ENCODE results near the gene FMN2. TPM values are rescaled to one million over a fixed set of nuclear protein-coding genes. Genes with fewer than 3 reads are reported as not detected.

The FMN2 gene
- total RNA-seq, 1 experiment from 2014 or later: not detected

GRCh38 chr1:240136402-240136801 lies 44.7 kb downstream of the FMN2 start:
- Histone ChIP-seq H3K36me3 (ENCODE audit: insufficient read depth, low read length) (no peaks in the 10 kb centered on the region), H4K20me1 (ENCODE audit: insufficient read depth, low read depth, low read length) (no peaks in the 10 kb centered on the region), H3K4me2 (ENCODE audit: low read depth, low read length, poor library complexity, severe bottlenecking) (no peak overlapping the region), H3K4me1 (ENCODE audit: low read length) (no peaks in the 10 kb centered on the region), H3K27me3 (ENCODE audit: low read length) (no peaks in the 10 kb centered on the region), H3K9me2 (replicated peaks; ENCODE audit: insufficient read depth, low read length) (no peaks in the 10 kb centered on the region), H3K79me2 (ENCODE audit: low read length) (no peaks in the 10 kb centered on the region), H3K27ac (ENCODE audit: low read length) (no peak overlapping the region), H3K9me3 (ENCODE audit: low read length) (no peaks in the 10 kb centered on the region), H2AFZ (ENCODE audit: low read length) (no peak overlapping the region), H3K4me3 (ENCODE audit: low read length) (no peak overlapping the region), H3K9ac (ENCODE audit: low read length) (no peak overlapping the region)
- no peak for DNase-seq

DNA sequence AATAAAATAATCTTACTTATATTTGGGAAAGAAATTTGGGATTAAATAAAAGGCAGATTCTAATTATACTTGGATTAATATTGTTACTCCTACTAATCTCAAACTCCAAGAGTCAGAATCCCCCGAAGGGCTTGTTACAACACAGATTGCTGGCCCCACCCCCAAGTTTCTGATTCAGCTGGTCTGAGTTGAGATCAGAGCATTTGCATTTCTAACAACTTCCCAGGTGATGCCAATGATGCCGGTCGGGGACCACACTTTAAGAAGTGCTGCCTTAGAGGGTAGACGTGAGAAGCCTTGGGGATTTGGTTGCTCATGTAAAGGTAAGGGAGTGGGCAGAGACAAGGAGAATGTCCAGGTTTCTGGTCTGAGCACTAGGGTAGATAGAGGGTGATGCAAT lies 47.2 kb downstream of the FMN2 start:
- Histone ChIP-seq H3K4me3 (ENCODE audit: low read length) (no peak overlapping the region), H3K27me3 (ENCODE audit: low read length) (no peaks in the 10 kb centered on the region), H3K4me2 (ENCODE audit: low read depth, low read length, poor library complexity, severe bottlenecking) (no peak overlapping the region), H4K20me1 (ENCODE audit: insufficient read depth, low read depth, low read length) (no peaks in the 10 kb centered on the region), H3K9me2 (replicated peaks; ENCODE audit: insufficient read depth, low read length) (no peaks in the 10 kb centered on the region), H3K4me1 (ENCODE audit: low read length) (no peaks in the 10 kb centered on the region), H3K27ac (ENCODE audit: low read length) (no peak overlapping the region), H3K9me3 (ENCODE audit: low read length) (no peaks in the 10 kb centered on the region), H3K9ac (ENCODE audit: low read length) (no peak overlapping the region), H3K79me2 (ENCODE audit: low read length) (no peaks in the 10 kb centered on the region), H3K36me3 (ENCODE audit: insufficient read depth, low read length) (no peaks in the 10 kb centered on the region), H2AFZ (ENCODE audit: low read length) (no peak overlapping the region)
- DNase-seq: no peak

GRCh38 chr1:240139511-240139910 lies 47.8 kb downstream of the FMN2 start:
- Histone ChIP-seq H3K9ac (ENCODE audit: low read length) (no peak overlapping the region), H3K36me3 (ENCODE audit: insufficient read depth, low read length) (no peaks in the 10 kb centered on the region), H3K9me3 (ENCODE audit: low read length) (no peaks in the 10 kb centered on the region), H3K27me3 (ENCODE audit: low read length) (no peaks in the 10 kb centered on the region), H3K27ac (ENCODE audit: low read length) (no peak overlapping the region), H3K9me2 (replicated peaks; ENCODE audit: insufficient read depth, low read length) (no peaks in the 10 kb centered on the region), H2AFZ (ENCODE audit: low read length) (no peak overlapping the region), H3K4me1 (ENCODE audit: low read length) (no peaks in the 10 kb centered on the region), H4K20me1 (ENCODE audit: insufficient read depth, low read depth, low read length) (no peaks in the 10 kb centered on the region), H3K4me2 (ENCODE audit: low read depth, low read length, poor library complexity, severe bottlenecking) (no peak overlapping the region), H3K4me3 (ENCODE audit: low read length) (no peak overlapping the region), H3K79me2 (ENCODE audit: low read length) (no peaks in the 10 kb centered on the region)
- no peak for DNase-seq

- H3K4me1 ChIP-seq (ENCODE audit: low read length): no peaks in the 10 kb centered on the region
- no peaks in the 10 kb centered on the region for H3K36me3 ChIP-seq (ENCODE audit: insufficient read depth, low read length)
- no peaks in the 10 kb centered on the region for H4K20me1 ChIP-seq (ENCODE audit: insufficient read depth, low read depth, low read length)
- no peak overlapping the region for H2AFZ ChIP-seq (ENCODE audit: low read length)
- H3K9me2 ChIP-seq (replicated peaks; ENCODE audit: insufficient read depth, low read length): no peaks in the 10 kb centered on the region
- no peak overlapping the region for H3K27ac ChIP-seq (ENCODE audit: low read length)
- no peaks in the 10 kb centered on the region for H3K27me3 ChIP-seq (ENCODE audit: low read length)
- H3K9me3 ChIP-seq (ENCODE audit: low read length): no peaks in the 10 kb centered on the region
- no peak overlapping the region for H3K4me3 ChIP-seq (ENCODE audit: low read length)
- H3K9ac ChIP-seq (ENCODE audit: low read length): no peak overlapping the region
- no peaks in the 10 kb centered on the region for H3K79me2 ChIP-seq (ENCODE audit: low read length)
- DNase-seq: no peak
- H3K4me2 ChIP-seq (ENCODE audit: low read depth, low read length, poor library complexity, severe bottlenecking): no peak overlapping the region
Measured at GRCh38 chr1:240145120-240145519, 53.4 kb downstream of the FMN2 start.

DNA sequence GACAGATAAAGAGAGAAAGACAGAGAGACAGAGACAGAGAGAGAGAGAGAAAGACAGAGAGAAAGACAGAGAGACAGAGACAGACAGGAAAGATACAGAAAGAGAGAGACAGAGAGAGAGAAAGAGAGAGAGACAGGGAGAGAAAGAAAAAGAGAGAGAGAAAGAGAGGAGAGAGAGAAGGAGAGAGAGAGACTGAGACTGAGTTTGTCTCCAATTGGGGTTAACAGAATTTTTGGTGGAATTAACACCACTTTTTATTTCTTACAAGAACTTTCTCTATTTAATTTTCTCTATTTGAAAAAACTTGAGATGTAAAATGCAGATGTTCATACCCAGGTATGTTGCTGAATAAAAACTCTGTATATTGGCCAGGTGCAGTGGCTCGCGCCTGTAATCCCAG lies 56.6 kb downstream of the FMN2 start:
- DNase-seq: no peak
- Histone ChIP-seq H3K36me3 (ENCODE audit: insufficient read depth, low read length) (no peaks in the 10 kb centered on the region), H3K4me3 (ENCODE audit: low read length) (no peak overlapping the region), H3K9me2 (replicated peaks; ENCODE audit: insufficient read depth, low read length) (no peaks in the 10 kb centered on the region), H3K9me3 (ENCODE audit: low read length) (no peaks in the 10 kb centered on the region), H3K4me1 (ENCODE audit: low read length) (no peaks in the 10 kb centered on the region), H3K27me3 (ENCODE audit: low read length) (no peaks in the 10 kb centered on the region), H4K20me1 (ENCODE audit: insufficient read depth, low read depth, low read length) (no peaks in the 10 kb centered on the region), H2AFZ (ENCODE audit: low read length) (no peak overlapping the region), H3K9ac (ENCODE audit: low read length) (no peak overlapping the region), H3K27ac (ENCODE audit: low read length) (no peak overlapping the region), H3K79me2 (ENCODE audit: low read length) (no peaks in the 10 kb centered on the region), H3K4me2 (ENCODE audit: low read depth, low read length, poor library complexity, severe bottlenecking) (no peak overlapping the region)

DNA sequence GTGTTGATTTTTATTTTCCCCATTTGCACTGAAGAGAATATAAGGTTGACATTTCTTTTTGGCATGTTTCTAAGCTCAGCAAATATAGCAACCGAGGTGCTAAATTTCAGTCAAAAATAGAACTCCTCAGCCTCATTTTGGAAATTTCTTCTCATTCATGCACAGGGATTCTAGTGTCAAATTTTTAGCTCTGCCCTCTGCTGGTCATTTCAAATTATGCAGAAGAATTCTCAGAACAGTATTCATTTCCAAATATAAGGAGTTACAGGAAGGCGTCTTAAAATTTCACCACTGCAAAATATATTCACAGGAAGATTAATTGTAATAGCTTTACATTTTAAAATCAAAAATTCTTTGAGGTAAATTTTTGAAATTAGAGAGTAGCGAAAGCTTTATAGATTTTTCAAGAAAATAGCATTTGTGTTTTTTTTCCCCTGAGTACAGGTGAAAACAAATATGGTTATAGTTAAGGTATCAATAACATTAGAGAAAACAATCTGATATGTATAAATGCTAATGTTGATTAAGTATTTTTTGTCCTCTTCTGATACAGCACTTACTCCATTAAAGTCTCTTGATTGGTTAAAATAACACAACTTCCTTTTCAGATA lies 57.9 kb downstream of the FMN2 start:
- Histone ChIP-seq H3K27me3 (ENCODE audit: low read length) (no peaks in the 10 kb centered on the region), H3K27ac (ENCODE audit: low read length) (no peak overlapping the region), H3K9me3 (ENCODE audit: low read length) (no peaks in the 10 kb centered on the region), H3K4me2 (ENCODE audit: low read depth, low read length, poor library complexity, severe bottlenecking) (no peak overlapping the region), H3K36me3 (ENCODE audit: insufficient read depth, low read length) (no peaks in the 10 kb centered on the region), H3K4me1 (ENCODE audit: low read length) (no peaks in the 10 kb centered on the region), H2AFZ (ENCODE audit: low read length) (no peak overlapping the region), H3K9me2 (replicated peaks; ENCODE audit: insufficient read depth, low read length) (no peaks in the 10 kb centered on the region), H4K20me1 (ENCODE audit: insufficient read depth, low read depth, low read length) (no peaks in the 10 kb centered on the region), H3K4me3 (ENCODE audit: low read length) (no peak overlapping the region), H3K79me2 (ENCODE audit: low read length) (no peaks in the 10 kb centered on the region), H3K9ac (ENCODE audit: low read length) (no peak overlapping the region)
- peak; percentile 66 for DNase-seq

DNA sequence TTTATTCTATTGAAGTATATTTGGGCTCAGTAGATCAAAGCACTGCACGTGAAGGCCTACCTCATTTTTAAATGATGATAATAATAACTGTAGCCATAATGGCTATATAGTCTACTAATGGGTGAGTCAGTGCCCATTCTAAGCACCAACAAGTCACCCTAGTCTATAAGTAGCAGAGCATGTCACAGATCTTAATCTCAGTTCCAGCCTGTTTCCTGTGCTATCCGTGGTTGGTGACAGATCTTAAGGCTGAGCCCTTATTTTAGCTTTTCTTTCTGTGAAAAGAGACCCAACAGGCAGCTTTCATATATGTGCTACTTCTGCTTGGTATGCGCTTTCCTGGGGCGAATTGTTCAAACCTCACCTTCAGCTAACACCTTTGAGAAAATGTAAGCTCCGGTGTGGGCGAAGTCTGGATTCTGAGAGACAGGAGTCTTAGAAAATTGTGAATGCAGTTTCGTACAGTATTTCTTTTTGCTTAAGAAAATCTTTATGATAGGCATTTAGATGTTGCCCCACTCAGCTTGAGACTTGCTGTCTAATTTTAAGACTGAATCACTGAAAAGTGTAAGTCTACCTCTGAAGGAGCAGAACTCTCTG lies 59.6 kb downstream of the FMN2 start:
- Histone ChIP-seq H3K4me3 (ENCODE audit: low read length) (no peak overlapping the region), H3K9me3 (ENCODE audit: low read length) (no peaks in the 10 kb centered on the region), H3K9ac (ENCODE audit: low read length) (no peak overlapping the region), H3K27ac (ENCODE audit: low read length) (no peak overlapping the region), H4K20me1 (ENCODE audit: insufficient read depth, low read depth, low read length) (no peaks in the 10 kb centered on the region), H3K4me1 (ENCODE audit: low read length) (no peaks in the 10 kb centered on the region), H3K27me3 (ENCODE audit: low read length) (no peaks in the 10 kb centered on the region), H3K79me2 (ENCODE audit: low read length) (no peaks in the 10 kb centered on the region), H3K9me2 (replicated peaks; ENCODE audit: insufficient read depth, low read length) (no peaks in the 10 kb centered on the region), H2AFZ (ENCODE audit: low read length) (no peak overlapping the region), H3K36me3 (ENCODE audit: insufficient read depth, low read length) (no peaks in the 10 kb centered on the region), H3K4me2 (ENCODE audit: low read depth, low read length, poor library complexity, severe bottlenecking) (no peak overlapping the region)
- no peak for DNase-seq

GRCh38 chr1:240152611-240153297 lies 61.1 kb downstream of the FMN2 start:
- Histone ChIP-seq H3K79me2 (ENCODE audit: low read length) (no peaks in the 10 kb centered on the region), H4K20me1 (ENCODE audit: insufficient read depth, low read depth, low read length) (no peaks in the 10 kb centered on the region), H3K9ac (ENCODE audit: low read length) (no peak overlapping the region), H3K9me3 (ENCODE audit: low read length) (no peaks in the 10 kb centered on the region), H3K4me2 (ENCODE audit: low read depth, low read length, poor library complexity, severe bottlenecking) (no peak overlapping the region), H3K4me1 (ENCODE audit: low read length) (no peaks in the 10 kb centered on the region), H3K27me3 (ENCODE audit: low read length) (no peaks in the 10 kb centered on the region), H3K36me3 (ENCODE audit: insufficient read depth, low read length) (no peaks in the 10 kb centered on the region), H3K4me3 (ENCODE audit: low read length) (no peak overlapping the region), H3K27ac (ENCODE audit: low read length) (no peak overlapping the region), H3K9me2 (replicated peaks; ENCODE audit: insufficient read depth, low read length) (no peaks in the 10 kb centered on the region), H2AFZ (ENCODE audit: low read length) (no peak overlapping the region)
- no peak for DNase-seq

Data from Karpas-422 (cell line).